Inflammatory macrophage treated with lipopolysaccharide for 4 hours (primary cell): ENCODE data around the gene CACNG1.
"Not testable (repeated sequence)": the region's sequence is repeated elsewhere in the genome, so short reads cannot be mapped to it uniquely, and the experiment has no call there.

Source experiments
- DNase-seq: peaks from one replicate; pipeline ENCODE4 v3.0.0-alpha.2; 2020

CACNG1 gene

DNA sequence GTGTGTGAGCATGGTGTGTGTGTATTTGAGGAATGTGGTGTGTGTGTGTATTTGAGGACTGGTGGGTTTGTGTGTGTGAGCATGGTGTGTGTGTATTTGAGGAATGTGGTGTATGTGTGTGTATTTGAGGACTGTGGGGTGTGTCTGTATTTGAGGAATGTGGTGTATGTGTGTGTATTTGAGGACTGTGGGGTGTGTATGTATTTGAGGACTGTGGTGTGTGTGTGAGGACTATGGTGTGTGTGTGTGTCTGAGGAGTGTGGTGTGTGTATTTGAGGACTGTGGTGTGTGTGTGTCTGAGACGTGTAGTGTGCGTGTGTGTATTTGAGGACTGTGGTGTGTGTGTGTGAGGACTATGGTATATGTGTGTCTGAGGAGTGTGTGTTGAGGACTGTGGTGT, 18.0 kb upstream of the CACNG1 start:
- no peak for DNase-seq

DNA sequence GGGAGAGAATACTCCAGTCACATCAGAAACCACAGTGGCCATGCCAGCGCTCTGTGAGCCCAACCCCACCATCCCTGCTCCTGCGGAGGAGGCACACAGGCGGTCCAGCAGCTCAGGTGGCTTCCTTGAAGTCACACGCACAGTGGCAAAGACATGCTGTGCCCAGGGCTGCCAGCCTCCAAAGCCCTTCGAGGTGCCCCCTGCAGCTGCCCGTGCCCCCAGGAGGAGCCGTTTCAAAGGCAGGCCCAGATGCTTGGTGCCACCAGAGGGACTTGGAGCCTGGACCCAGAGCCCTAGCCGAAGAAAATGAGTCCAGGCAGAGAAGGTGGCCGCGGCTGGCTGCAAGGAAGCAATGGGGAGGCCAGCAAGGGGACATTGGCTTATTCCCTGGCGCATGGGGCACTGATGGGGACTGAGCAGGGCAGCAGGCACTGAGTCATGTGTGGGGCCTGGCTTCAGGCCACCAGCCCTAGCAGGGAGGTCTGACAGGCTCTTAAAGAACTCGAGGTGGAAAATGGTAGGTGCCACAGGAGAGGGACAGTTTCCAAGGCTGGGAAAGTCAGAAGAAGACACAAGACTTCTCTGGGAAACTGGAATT, 17.2 kb upstream of the CACNG1 start:
- DNase-seq: no peak

DNA sequence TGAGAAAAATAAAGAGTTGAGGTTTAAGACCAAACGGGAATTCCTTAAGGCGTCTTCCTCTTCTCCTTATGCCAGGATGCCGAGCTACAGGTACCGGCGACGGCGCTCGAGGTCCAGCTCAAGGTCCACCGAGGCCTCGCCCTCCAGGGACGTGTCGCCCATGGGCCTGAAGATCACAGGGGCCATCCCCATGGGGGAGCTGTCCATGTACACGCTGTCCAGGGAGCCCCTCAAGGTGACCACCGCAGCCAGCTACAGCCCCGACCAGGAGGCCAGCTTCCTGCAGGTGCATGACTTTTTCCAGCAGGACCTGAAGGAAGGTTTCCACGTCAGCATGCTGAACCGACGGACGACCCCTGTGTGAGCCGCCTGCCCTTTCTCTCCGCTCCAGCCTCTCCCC, 13.7 kb upstream of the CACNG1 start:
- no peak for DNase-seq

DNA sequence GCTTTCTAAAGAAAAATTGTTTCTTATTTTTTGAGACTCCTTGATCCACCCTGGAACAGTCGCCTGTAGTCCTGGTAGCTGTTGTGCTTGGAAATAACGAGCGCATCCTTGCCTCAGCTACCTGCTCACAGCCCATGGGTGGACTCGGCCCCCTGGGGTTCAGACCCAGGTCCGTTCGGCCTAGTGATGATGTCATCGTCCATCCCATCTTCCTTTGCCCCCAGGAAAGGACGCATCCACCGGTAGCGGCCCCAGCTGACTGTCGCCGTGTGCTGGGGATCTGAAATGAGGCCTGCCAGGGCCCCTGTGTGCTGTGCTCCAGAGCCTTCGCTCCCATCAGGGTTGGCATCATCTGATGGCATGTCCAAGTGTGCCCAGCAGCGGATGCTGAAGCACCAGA, 12.0 kb upstream of the CACNG1 start:
- no peak for DNase-seq

DNA sequence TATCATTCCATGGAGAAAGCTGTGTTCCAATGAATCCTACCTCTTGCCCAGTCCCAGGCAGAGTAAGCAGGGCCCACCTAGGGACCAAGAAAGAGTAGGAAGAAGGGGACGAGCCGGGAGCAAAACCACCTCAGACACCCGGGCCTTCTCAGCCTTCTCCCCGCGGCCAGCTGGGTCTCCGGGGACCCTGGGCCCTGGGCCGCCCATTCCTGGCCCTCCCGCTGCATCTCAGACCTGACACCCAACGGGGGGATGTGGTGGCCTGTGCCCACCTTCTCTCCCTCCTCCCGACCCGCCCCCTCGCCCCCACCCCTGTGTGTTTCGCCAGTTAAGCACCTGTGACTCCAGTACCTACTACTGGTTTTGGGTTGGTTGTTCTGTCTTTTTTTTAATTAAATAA, 11.4 kb upstream of the CACNG1 start:
- no peak for DNase-seq

DNA sequence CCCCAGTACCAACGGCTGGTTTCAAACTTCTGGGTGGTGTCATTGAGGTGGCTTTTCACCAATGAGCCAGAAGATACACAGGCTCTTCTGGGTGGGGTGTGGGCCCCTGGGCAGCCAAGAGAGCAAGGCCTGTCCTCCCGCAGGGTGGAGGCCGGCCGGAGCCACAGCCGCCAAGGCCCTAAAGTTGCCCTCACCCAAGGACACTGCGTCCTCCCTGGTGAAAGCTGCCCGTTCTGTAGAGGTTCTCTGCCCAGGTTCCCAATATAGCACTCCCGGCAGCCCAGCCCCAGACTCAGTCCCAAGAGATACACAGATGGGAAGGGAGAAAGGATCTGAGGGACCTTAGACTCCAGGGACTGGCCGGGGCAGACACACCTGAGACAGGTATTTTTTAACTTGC, 10.7 kb upstream of the CACNG1 start:
- DNase-seq: no peak

DNA sequence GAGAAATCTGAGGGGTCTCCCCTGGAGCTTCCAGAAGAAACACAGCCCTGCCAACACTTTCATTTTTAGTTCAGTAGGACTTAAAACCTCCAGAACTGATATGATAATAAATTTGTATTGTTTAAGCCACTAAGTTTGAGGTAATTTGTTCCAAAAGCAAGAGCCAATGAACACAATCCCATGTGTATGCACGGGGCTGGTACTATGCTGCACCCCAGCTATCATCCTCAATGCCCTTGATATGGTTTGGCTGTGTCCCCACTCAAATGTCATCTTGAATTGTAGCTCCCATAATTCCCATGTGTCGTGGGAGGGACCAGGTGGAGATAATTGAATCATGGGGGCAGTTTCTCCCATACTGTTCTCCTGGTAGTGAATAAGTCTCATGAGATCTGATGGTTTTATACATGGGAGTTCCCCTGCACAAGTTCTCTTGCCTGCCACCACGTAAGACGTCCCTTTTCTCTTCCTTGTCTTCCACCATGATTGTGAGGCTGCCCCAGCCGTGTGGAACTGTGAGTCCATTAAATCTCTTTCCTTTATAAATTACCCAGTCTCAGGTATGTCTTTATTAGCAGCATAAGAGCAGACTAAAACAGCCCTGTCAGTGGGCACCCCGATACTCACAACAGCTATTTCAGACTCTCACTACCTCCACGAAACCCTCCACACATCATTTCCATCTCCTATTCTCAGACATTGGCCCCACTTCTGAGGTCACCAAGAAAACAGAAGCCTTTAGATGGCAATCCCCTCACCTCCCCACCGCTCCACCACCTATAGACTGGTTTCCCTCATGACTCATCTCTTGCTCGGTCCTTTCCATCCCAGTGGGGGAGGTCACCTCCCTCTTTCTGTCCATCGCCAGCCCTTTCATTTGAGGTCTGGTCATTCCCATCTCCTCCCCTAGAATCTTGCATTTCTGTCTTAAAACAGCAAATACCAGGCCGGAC, 8.9 kb upstream of the CACNG1 start:
- no peak for DNase-seq

DNA sequence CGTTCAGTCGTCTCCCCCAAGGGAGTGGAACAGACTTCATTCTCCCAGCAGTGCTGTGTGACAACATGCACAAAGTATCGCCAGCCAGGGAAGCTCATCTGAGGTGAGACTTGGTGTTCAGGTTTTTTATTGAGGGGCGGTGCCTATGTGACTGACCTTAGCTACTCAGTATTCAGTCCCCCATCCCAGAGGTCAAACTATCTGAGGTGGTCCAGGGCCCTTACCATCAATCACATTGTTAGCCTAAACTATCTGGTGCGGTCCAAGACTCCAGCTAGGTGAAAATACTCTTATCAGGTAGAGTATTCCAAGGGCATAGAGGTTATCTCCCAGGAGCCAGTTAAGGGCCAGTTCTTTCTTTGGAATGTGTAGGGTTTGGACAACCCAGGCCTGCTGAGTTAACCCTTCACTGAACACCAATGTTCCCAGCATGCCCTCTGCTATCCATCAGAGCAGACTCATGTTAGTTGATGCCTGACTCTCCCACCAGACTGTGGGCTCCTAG, 5.4 kb upstream of the CACNG1 start:
- DNase-seq: no peak

DNA sequence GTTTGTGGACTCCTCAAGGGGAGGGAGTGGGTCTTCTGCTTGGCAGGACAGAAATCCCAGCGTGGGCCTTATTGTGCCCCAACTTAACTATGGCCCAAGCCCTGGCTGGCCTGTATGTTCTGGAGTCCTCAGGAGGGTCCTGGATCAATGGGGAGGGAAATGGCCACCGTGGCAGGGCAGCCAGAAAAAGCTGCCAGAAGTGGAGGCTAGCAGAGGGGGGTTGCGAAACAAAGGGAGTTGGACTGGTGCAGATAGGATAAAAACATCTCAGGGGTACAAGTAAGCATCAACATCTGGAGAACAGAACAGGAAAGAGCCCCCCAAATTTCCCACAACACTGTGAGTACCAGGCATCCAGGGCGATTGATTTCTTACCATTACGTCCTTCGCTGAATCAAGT, 3.7 kb upstream of the CACNG1 start:
- DNase-seq: no peak

DNA sequence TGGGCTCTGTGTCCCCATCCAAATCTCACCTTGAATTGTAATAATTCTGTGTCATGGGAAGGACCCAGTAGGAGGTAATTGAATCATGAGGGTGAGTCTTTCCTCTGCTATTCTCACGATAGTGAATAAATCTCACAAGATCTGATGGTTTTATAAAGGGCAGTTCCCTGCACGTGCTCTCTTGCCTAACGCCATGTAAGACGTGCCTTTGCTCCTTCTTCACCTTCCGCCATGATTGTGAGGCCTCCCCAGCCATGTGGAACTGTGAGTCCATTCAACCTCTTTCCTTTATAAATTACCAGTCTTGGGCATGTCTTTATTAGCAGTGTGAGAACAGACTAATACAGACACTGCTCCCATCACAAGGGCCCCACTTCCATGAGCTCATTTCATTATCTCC, 3.2 kb upstream of the CACNG1 start:
- not testable (repeated sequence) for DNase-seq

DNA sequence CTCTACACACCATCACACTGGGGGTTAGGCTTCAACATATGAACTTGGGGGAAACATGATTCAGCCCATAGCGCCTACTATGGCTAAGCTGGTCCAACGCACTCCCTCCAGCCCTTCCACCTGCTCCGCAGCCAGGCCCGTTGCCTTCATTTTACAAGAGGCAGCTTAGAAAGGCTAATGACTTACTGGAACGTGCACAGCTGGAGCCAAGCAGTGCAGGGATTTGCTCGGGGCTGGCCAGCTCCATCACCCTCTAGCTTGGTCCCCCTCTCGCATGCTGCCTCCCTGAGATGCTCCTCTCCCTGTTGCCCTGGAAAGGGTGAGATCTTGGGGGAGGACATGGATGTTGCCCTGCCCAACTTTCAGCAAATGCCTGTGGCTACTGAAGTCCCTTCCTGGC, 2.8 kb upstream of the CACNG1 start:
- DNase-seq: no peak

DNA sequence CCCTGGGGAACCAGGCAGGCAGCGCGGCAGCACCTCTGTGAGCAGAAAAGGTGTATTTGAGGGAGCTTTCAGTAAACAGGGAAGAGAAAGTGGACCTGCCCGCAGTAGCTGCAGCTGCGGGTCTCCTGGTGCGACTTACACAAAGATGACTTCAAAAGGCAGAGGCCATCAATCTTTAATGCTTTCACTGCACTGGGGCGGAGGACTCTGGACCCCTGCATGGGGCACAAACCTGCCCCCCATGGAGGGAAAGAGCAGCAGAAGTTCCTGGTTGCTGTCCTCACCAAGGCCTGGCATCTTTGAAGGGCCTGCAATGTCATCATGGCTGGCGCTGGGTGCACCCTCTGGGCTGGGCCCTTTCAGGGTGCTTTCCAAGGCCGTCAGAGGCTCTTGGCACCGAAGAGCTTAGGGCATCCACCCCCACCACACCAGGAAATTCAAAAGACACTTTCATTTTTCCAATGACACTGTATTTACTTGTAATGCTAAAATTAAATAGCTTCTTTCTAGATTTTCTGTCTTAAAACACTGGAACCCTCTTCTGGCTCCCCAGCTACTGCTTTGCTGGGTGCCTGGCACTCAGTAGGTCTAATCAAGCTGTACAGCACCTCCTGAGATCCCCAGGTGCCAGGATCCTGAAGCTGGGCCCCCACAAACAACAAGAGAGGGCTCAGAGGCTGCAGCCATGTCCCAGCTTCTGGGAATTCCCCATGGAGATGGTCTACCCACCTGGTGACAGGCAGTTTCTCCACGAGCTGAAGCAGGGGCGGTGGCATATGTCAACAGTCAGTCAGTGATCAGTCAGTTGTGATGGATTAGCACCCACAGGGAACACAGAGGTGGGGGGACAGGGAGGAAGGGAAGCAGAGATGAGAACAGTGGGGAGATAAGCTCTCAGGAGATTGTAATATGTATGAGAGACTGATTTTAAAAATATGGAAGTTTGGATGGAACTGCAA, 2.1 kb upstream of the CACNG1 start:
- no peak for DNase-seq

DNA sequence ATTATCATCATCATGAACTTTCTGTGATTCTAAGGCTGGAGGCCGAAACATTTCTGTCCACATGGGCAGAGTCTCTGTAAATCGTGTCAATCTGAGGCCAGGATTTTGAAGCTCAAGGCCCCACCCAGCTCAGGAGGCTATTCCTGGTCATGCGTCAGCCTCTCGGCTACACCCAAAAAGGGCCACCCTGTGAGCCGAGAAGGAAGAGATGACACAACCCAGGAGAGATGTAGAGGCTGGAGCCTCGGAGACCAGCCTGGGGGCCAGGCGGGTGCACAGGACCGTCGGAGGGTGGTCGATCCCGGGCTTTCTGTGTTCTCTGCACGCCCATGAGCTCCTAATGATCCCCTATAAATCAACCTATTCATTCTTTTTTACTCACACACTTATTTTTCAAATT, 1.1 kb upstream of the CACNG1 start:
- DNase-seq: no peak

DNA sequence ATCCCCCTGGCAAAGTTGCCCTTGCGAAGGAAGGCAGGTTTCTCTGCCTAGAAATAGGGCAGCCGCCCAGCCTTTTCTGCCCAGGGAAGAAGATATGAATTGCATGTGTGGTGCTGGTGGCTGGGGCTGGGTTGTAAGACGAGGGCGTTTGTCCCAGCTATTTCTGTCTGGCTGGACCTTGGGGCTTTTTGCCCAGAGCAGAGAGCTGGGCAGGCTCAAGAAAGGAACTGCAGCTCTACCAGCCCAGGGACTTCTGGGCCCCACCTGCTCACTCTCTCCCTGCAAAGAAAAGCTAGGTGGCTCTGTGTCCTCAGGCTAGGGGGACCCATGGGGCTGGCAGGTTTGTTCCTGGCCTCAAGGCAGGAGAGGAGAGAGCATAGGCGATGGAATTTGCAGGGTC, 586 bp downstream of the CACNG1 start:
- DNase-seq: no peak

DNA sequence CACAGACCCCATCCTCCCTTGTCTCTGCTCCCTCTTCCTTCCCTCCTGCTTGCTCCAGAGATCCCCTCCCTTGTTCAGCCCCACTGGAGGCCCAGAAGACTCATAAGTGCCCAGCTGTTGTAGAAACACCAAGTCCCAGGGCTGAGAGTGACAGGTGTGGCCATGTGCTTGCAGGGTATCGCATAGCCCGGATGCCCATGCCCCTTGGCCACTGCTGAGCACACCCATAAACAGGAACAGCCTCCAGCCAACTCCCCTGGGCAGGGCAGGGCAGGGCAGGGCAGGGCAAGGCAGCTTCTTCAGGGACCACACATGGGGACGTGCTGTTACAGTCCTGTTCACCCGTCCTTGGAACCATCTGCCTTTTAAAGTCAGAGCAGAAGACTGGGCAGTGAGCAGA, 2.0 kb downstream of the CACNG1 start:
- DNase-seq: no peak

DNA sequence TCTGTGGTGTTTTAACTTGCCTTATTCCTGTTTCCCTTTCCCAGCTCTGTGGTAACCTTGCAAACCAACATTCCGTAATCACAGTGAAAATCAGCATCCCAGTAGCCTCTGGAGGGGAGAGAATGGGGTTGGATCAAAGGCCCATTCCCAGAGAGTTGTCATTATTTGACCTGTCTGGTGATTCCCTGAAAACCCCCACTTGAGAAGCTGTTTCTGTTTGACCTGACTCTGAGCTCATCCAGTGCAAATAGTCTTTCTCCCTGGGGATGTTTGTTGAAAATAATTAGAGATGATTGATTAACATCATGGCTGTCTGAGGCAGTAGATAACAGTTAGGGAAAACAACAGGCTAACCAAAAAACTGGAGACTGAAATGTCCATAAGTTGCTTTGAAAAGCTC, 3.0 kb downstream of the CACNG1 start:
- DNase-seq: no peak

DNA sequence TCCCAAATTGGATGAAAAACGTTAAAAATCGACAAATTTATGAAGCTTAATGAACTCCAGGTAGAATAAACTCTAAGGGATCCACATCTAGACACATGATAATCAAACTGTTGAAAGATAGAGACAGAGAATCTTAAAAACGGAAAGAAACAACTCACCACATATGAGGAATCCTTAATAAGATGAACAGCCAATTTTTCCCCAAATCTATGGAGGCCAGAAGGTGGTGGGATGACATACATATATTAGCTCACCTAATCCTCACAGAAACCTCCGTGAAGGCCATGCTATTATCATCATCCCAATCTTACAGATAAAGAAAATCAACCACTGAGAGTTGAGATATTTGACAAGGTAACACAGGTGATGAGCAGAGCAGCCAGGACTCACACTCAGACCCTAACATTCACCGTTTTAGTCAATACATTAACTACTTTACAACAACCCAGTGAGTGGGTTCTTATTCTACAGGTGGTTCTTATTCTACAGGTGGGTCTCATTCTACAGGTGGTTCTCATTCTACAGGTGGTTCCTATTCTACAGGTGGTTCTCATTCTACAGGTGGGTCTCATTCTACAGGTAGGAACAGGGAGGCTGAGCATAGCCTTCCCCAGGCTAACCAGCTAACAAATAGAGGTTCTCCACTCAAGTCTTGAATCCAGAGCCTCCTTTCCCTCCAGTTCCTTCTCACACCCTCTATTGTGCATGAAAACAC, 4.8 kb downstream of the CACNG1 start:
- DNase-seq: no peak

DNA sequence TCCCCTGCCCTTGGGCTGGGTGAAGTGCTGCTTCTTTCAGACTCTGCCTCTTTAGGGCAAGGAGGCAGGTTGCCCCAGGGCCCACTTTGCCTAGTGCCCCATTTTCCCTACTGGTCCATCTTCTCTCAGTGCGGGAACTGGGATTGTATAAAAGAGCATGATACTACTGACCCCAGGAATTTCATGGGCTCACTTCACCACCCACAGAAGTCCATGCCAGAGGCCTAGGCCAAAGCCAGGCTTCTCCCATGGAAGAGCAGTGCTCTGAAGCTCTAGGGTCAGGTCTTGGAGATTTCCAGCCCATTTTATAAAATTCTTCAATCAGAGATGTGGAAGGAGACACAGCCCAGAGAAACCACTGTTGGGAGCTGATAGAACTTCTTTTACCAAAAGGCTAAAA, 5.7 kb downstream of the CACNG1 start:
- DNase-seq: no peak

DNA sequence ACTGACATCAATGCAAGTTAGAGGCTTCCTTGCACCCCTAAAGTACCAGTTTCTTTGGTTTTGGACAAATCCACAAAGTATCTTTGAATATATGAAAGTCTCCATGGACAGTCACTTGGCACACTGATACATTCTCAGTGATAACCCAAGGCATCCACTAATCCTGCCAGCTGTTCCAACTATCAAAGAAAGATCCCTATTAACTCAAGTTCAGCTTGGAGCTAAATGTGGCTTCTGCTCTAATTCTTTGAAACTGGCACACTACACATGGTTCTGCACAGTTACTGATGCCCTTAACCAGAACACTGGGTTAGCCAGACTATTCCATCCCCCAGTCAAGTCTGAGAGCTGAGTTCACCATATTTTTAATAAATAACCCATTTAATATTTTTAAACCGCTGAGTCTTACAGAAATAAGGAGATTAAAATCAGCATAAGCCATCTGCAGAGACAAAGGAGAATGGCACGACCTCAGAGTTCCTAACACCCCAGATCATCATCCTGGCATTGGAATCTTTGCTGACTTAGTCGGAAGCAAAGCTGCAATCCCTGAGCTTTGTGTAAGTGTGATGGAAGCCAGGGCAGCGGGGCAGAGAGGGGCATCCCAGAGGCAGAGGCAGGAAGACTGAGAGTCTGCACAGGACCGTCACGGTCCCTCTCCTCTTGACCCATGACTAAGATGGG, 6.3 kb downstream of the CACNG1 start:
- no peak for DNase-seq

DNA sequence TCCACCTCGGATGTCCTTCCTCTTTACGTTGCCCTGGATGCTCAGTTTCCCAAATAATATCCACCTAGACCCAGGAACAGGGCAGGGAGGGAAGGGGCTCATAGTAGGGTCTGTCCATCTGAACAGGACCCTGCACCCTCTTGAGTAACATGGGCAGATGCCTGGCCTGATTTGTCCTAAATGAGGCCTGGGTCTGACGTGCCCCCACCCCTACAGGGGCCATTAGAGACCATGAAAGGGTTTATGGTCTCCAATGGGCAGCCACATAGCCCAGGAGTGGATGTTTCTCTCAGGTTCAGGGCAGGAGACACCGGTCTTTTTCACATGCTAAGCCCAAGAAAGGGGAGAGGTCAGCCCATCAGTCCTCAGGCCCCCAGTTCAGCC, 6.8 kb downstream of the CACNG1 start:
- DNase-seq: no peak

DNA sequence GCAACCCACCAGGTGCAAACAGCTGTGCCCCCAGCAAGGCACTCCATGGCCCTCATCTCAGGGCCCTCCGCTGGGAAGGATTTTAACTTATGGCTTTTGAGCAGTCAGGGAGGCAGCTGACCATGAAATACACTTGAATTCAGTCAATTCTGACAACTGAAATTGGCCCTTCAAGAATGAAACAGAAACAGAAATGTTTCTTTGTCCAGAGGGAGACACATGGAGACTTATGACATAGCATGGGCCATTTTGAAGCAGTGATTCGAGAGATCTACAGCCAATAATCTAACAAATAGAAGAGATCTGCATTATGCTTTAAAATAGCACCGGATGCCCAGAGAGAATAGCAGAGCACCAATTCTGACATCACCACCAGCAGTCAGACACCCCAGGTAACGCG, 7.5 kb downstream of the CACNG1 start:
- peak; percentile 6 for DNase-seq
